Upper lobe of left lung (tissue), 4 donors: ENCODE measurements around the gene LEAP2.

Experiments
- CTCF ChIP-seq, 6 experiments: fragments of 450-650 bp in 4 of 6; fragments of 200-600 bp in 2 of 6; sonication (generic) in 2 of 6; IDR thresholded peaks; one replicate each; pipeline ENCODE4 v1.5.1; 2016 to 2019; ENCODE audit warnings: antibody characterized with exemption in 6 of 6
- EP300 ChIP-seq, 4 donors: sonication (generic); formaldehyde crosslinking; IDR thresholded peaks; one replicate each; pipeline ENCODE4 v1.5.1; 2017; ENCODE audit warnings: antibody characterized with exemption in 4 of 4, control low read depth in 2 of 4
- POLR2A ChIP-seq, 4 donors: fragments of 450-650 bp; IDR thresholded peaks; one replicate each; pipeline ENCODE4 v1.5.1; 2016 to 2017; ENCODE audit warnings: antibody characterized with exemption in 4 of 4, mild to moderate bottlenecking in 2 of 4
- POLR2AphosphoS5 ChIP-seq, 2 donors: sonication (generic); formaldehyde crosslinking; IDR thresholded peaks; one replicate each; pipeline ENCODE4 v1.5.1; 2017; ENCODE audit warnings: antibody characterized with exemption in 2 of 2

- no peak for TF ChIP-seq POLR2AphosphoS5 (IDR thresholded peaks at IDR 0.05)
- TF ChIP-seq POLR2A (IDR thresholded peaks at IDR 0.05) = no peak
- TF ChIP-seq CTCF (IDR thresholded peaks at IDR 0.05) = no peak
- TF ChIP-seq EP300 (IDR thresholded peaks at IDR 0.05) = no peak
Measured at GRCh38 chr5:132877938-132878337, 4.5 kb downstream of the LEAP2 start.
